ENCODE data around the gene SLC26A2. TPM values are rescaled to one million over a fixed set of nuclear protein-coding genes. Genes with fewer than 3 reads are reported as not detected.

The SLC26A2 gene
- total RNA-seq, 6 experiments from 2014 or later: 1.3 to 2.4 (median 2.0) TPM

DNA sequence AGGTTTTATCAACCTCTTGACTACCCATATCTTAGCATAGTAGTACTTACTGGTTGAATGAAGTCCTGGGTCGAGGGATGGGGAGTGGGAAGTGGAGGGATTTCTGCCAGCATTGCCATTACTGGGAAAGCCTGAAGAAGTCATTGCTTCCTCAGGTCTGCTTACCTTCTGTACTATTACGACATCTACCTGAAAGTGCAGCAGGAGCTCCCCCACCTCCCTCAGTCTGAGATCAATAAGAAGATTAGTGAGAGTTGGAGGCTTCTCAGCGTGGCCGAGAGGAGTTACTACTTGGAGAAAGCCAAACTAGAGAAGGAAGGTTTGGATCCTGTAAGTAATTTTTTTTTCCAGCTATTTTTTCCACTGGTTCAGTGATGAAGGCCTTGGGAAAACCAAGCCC, 45.8 kb downstream of the SLC26A2 start:
- TF ChIP-seq POLR2A (IDR thresholded peaks at IDR 0.05): no peak
- TF ChIP-seq, protein P1, sequence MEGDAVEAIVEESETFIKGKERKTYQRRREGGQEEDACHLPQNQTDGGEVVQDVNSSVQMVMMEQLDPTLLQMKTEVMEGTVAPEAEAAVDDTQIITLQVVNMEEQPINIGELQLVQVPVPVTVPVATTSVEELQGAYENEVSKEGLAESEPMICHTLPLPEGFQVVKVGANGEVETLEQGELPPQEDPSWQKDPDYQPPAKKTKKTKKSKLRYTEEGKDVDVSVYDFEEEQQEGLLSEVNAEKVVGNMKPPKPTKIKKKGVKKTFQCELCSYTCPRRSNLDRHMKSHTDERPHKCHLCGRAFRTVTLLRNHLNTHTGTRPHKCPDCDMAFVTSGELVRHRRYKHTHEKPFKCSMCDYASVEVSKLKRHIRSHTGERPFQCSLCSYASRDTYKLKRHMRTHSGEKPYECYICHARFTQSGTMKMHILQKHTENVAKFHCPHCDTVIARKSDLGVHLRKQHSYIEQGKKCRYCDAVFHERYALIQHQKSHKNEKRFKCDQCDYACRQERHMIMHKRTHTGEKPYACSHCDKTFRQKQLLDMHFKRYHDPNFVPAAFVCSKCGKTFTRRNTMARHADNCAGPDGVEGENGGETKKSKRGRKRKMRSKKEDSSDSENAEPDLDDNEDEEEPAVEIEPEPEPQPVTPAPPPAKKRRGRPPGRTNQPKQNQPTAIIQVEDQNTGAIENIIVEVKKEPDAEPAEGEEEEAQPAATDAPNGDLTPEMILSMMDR (IDR thresholded peaks at IDR 0.05): no peak
- peaks cover 0 to 41% (median 14%) of the 10 kb centered on the region in 4 donors for H3K36me3 ChIP-seq
- no peaks in the 10 kb centered on the region for H3K9me3 ChIP-seq
- peaks cover 0 to 11% (median 5%) of the 10 kb centered on the region in 4 donors for H3K4me1 ChIP-seq
- intact Hi-C loops (cut with DNase I): no loop called here
- no peak for DNase-seq
- no peak overlapping the region for H3K27ac ChIP-seq
- H3K4me3 ChIP-seq: no peak overlapping the region
- no peak for ATAC-seq
- WGBS (ENCODE audit: insufficient coverage, low coverage, low lambda C conversion rate, missing lambda C conversion rate): 90% methylated on average over 4 of the region's 4 CpGs
- no peaks in the 10 kb centered on the region for H3K27me3 ChIP-seq

DNA sequence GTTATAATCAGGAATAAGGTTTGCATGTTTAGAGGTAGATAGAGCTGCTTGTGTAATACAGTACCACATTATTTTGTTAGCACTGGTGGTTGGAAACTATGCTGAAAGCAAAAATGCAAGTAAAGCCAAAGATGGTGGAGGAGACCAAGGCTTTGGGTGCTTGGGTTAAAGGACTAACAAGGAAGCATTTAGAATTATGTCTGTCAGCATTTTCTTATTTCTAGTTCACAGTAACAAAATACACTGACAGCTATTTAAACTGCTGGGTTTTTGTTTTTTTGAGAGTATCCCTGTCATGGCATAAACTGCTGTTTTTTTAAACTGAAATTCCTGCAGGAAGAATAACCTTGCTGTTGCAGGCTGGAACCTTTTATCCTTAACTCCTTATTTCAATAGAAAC, 46.5 kb downstream of the SLC26A2 start:
- H3K36me3 ChIP-seq: peaks cover 0 to 47% (median 15%) of the 10 kb centered on the region in 4 donors
- H3K9me3 ChIP-seq: no peaks in the 10 kb centered on the region
- no peak for ATAC-seq
- DNase-seq: no peak
- no peaks in the 10 kb centered on the region for H3K27me3 ChIP-seq
- H3K27ac ChIP-seq: no peak overlapping the region
- intact Hi-C loops (cut with DNase I): no loop called here
- no peak overlapping the region for H3K4me3 ChIP-seq
- TF ChIP-seq POLR2A (IDR thresholded peaks at IDR 0.05): no peak
- TF ChIP-seq, protein P1 (IDR thresholded peaks at IDR 0.05): no peak
- H3K4me1 ChIP-seq: peaks cover 0 to 4% (median 1%) of the 10 kb centered on the region in 4 donors

DNA sequence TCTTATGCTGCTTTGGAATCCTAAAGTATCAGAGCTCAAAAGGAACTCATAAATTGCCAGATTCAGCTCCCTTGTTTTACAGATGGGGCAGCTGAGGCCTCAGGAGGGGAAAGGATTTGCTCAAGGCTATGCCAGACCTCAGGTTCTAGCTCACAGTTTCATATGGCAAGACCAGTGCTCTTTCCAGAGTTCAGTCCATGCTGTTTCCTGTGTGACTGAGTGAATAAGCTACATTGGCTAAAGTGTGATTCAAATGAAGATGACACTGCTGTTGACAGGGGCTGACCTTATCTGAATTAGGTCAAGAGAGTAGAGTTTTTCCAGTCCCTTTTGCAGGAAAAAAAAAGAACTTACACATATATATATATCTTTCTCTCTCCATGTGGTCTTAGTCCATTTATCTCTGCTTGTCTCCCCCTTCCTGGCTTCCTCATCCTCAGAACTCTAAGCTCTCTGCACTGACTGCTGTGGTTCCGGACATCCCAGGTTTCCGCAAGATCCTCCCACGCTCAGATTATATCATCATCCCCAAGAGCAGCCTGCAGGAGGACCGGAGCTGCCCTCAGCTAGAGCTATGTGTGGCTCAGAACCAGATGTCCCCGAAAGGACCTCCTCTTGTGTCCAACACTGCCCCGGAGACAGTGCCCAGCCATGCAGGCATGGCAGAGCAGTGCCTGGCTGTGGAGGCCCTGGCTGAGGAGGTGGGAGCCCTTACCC, 49.3 kb downstream of the SLC26A2 start:
- no peak for DNase-seq
- no peaks in the 10 kb centered on the region for H3K27me3 ChIP-seq
- peak in 2 of 4 donors; percentile 26 to 40 for ATAC-seq
- H3K4me3 ChIP-seq: no peak overlapping the region
- no peaks in the 10 kb centered on the region for H3K9me3 ChIP-seq
- intact Hi-C loops (cut with DNase I): no loop called here
- H3K36me3 ChIP-seq: peaks cover 0 to 72% (median 29%) of the 10 kb centered on the region in 4 donors
- H3K4me1 ChIP-seq: no peaks in the 10 kb centered on the region
- H3K27ac ChIP-seq: no peak overlapping the region
- no peak for TF ChIP-seq POLR2A (IDR thresholded peaks at IDR 0.05)
- TF ChIP-seq, protein P1 (IDR thresholded peaks at IDR 0.05): no peak
- WGBS (ENCODE audit: insufficient coverage, low coverage, low lambda C conversion rate, missing lambda C conversion rate): 92% methylated on average over 4 of the region's 6 CpGs

DNA sequence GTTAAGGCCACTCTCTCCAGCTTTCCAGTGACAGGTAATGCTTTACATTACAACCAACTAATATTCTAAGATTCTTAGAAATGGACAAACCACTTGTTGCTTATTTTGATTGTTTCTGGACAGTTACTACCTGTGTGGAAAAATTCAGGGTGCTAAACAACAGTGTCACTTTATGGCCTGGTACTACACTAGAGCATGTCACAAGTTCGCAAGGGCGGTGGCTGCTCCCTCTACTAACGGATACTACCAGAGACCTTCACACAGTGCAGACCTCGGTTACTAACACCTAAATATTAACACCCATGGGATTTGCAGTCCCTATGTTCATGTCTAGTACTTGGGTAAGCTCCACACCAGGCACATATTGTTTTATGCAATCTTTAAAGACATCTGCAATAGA, 53.4 kb downstream of the SLC26A2 start:
- WGBS (ENCODE audit: insufficient coverage, low coverage, low lambda C conversion rate, missing lambda C conversion rate): 100% methylated on average over 4 of the region's 4 CpGs
- ATAC-seq: no peak
- Histone ChIP-seq H3K27me3 (no peaks in the 10 kb centered on the region), H3K27ac (no peak overlapping the region), H3K36me3 (peaks cover 0 to 68% (median 30%) of the 10 kb centered on the region in 4 donors), H3K4me3 (no peak overlapping the region), H3K4me1 (no peaks in the 10 kb centered on the region), H3K9me3 (peaks cover 0 to 3% (median 0%) of the 10 kb centered on the region in 4 donors)
- TF ChIP-seq, protein P1 (IDR thresholded peaks at IDR 0.05): no peak
- TF ChIP-seq POLR2A (IDR thresholded peaks at IDR 0.05): no peak
- no peak for DNase-seq
- intact Hi-C loops (cut with DNase I): no loop called here
